Natural killer cell (primary cell): ENCODE measurements around the gene SP100. TPM values are rescaled to one million over a fixed set of nuclear protein-coding genes. Genes with fewer than 3 reads are reported as not detected.

ENCODE experiments used
- ATAC-seq, 3 donors: fragments of 150-1000 bp in 2 of 3; fragments of 200-7000 bp in 1 of 3; cut with Tn5 transposase; 1 replicate in 1 of 3; 2 replicates in 2 of 3; pipeline ENCODE4 v1.10.0; 2021; ENCODE audit warnings: mild to moderate bottlenecking in 2 of 3, moderate library complexity in 2 of 3
- DNase-seq, 2 donors: peaks; one replicate each; pipeline versions ENCODE4 v3.0.0 to v3.0.0-alpha.2; 2013 to 2021; ENCODE audit warnings: mixed read lengths in 1 of 2
- H3K27ac ChIP-seq: one replicate; pipeline ENCODE4 v1.5.1; 2013; ENCODE audit warnings: mild to moderate bottlenecking, low read length
- H3K27me3 ChIP-seq: one replicate; pipeline ENCODE4 v1.6.1; 2013; ENCODE audit warnings: low read length; ENCODE audit not compliant: control insufficient read depth, insufficient read depth
- H3K36me3 ChIP-seq: one replicate; pipeline ENCODE4 v1.6.1; 2013; ENCODE audit warnings: low read length; ENCODE audit not compliant: control insufficient read depth, insufficient read depth
- H3K4me1 ChIP-seq: one replicate; pipeline ENCODE4 v1.6.1; 2013; ENCODE audit warnings: low read length; ENCODE audit not compliant: control insufficient read depth, insufficient read depth
- H3K4me3 ChIP-seq: one replicate; pipeline ENCODE4 v1.5.1; 2013; ENCODE audit warnings: low read length
- H3K9me3 ChIP-seq: one replicate; pipeline ENCODE4 v1.6.1; 2013; ENCODE audit warnings: low read length; ENCODE audit not compliant: control insufficient read depth, insufficient read depth
- H3K27ac Mint-ChIP-seq, 2 donors: one replicate each; pipeline ENCODE4 v1.8.0; 2022; ENCODE audit warnings: mild to moderate bottlenecking in 2 of 2, mixed read lengths in 2 of 2, moderate library complexity in 1 of 2
- H3K27me3 Mint-ChIP-seq, 2 donors: one replicate each; pipeline ENCODE4 v1.8.0; 2022; ENCODE audit warnings: low read depth in 2 of 2, mixed read lengths in 2 of 2
- H3K36me3 Mint-ChIP-seq: one replicate; pipeline ENCODE4 v1.8.0; 2022; ENCODE audit warnings: mixed read lengths
- H3K4me1 Mint-ChIP-seq, 2 donors: one replicate each; pipeline ENCODE4 v1.8.0; 2022; ENCODE audit warnings: mixed read lengths in 2 of 2
- H3K4me3 Mint-ChIP-seq: one replicate; pipeline ENCODE4 v1.8.0; 2022; ENCODE audit warnings: mild to moderate bottlenecking, moderate library complexity, mixed read lengths
- H3K9me3 Mint-ChIP-seq, 2 donors: one replicate each; pipeline ENCODE4 v1.8.0; 2022; ENCODE audit warnings: mixed read lengths in 2 of 2
- WGBS: methylation state at CpG from one replicate; pipeline ENCODE4 v1.1.7; 2013; ENCODE audit warnings: missing lambda C conversion rate; ENCODE audit not compliant: insufficient coverage; 5-methylcytosine and 5-hydroxymethylcytosine counted together
- intact Hi-C: fragments of 100-400 bp; cut with micrococcal nuclease; formaldehyde crosslinking; loops from one replicate; pipeline ENCODE4 v1.14.2; 2022
- total RNA-seq, 4 donors: library from RNA; stranded (reverse); fragments of 120-200 nt in 1 of 4; gene quantifications; one replicate each; pipeline versions ENCODE4 v1.2.3 to v1.2.4, GENCODE V29; 2013 to 2022
- TF ChIP-seq, protein P1 (sequence below): fragments of 200-600 bp; IDR thresholded peaks from one replicate; pipeline ENCODE4 v1.8.0; 2022; ENCODE audit warnings: antibody characterized with exemption

The SP100 gene
- total RNA-seq, 3 donors from 2014 or later (not counting 1 experiment from before 2014, with no cell fraction given) = 338 to 393 (median 363) TPM

DNA sequence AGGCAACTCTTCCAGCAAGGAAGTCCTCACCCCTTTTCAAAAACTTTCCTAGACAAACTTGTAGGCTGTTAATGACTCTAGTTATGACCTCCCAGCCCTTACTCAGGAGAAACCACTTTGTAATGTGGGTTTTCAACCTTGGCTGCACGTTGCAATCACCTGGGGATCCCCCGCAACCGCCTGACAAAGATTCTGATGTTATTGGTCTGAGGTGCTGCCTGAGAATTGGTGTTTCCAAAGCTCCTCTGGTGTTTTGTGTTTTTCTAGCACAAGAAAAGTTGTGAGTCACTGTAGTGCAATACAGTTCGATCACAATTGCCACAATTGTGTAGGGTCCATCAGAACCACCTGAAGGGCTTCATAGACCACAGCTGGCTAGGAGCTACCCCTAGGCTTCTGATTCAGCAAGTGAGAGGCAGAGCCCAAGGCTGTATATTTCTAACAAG is 121.6 kb downstream of the SP100 start:
- Histone ChIP-seq H3K27me3 (no peaks in the 10 kb centered on the region), H3K27ac (no peak overlapping the region), H3K9me3 (no peaks in the 10 kb centered on the region), H3K4me1 (peaks cover 7% of the 10 kb centered on the region), H3K4me3 (no peak overlapping the region), H3K36me3 (peaks cover 19% of the 10 kb centered on the region)
- Mint-ChIP-seq H3K4me1 (peaks cover 19 to 23% of the 10 kb centered on the region in 2 donors), H3K9me3 (no peaks in the 10 kb centered on the region), H3K36me3 (peaks cover 8% of the 10 kb centered on the region), H3K27me3 (no peaks in the 10 kb centered on the region), H3K27ac (peak overlapping the region; percentile 27 to 48), H3K4me3 (no peak overlapping the region)
- no peak for DNase-seq
- WGBS = 59% methylated on average over 4 of the region's 4 CpGs
- intact Hi-C loops = no loop called here
- TF ChIP-seq, protein P1, sequence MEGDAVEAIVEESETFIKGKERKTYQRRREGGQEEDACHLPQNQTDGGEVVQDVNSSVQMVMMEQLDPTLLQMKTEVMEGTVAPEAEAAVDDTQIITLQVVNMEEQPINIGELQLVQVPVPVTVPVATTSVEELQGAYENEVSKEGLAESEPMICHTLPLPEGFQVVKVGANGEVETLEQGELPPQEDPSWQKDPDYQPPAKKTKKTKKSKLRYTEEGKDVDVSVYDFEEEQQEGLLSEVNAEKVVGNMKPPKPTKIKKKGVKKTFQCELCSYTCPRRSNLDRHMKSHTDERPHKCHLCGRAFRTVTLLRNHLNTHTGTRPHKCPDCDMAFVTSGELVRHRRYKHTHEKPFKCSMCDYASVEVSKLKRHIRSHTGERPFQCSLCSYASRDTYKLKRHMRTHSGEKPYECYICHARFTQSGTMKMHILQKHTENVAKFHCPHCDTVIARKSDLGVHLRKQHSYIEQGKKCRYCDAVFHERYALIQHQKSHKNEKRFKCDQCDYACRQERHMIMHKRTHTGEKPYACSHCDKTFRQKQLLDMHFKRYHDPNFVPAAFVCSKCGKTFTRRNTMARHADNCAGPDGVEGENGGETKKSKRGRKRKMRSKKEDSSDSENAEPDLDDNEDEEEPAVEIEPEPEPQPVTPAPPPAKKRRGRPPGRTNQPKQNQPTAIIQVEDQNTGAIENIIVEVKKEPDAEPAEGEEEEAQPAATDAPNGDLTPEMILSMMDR = no peak
- no peak for ATAC-seq

DNA sequence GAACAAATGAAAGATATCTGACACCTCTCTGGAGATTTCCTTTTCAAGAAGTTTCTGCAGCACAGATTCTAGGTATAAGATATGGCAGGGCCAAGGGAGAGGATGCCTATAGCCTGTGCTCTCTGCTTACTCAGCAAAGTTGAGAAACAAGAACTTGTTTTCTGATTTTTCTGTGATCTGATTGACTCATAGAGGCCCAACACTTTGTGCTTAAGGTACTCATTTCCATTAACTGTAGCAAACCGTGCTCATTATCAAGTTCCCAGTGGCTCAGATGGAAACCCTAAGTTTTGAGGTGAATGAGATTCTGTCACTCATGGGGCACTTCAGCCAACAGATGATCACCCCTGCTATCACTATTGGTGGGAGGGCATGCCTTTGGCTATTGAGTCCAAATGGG is 124.3 kb downstream of the SP100 start:
- DNase-seq = no peak
- Histone ChIP-seq H3K27me3 (no peaks in the 10 kb centered on the region), H3K36me3 (peaks cover 35% of the 10 kb centered on the region), H3K4me3 (no peak overlapping the region), H3K27ac (no peak overlapping the region), H3K4me1 (peaks cover 7% of the 10 kb centered on the region), H3K9me3 (no peaks in the 10 kb centered on the region)
- Mint-ChIP-seq H3K4me1 (peaks cover 19 to 23% of the 10 kb centered on the region in 2 donors), H3K36me3 (peaks cover 34% of the 10 kb centered on the region), H3K27me3 (no peaks in the 10 kb centered on the region), H3K9me3 (peaks cover 3 to 4% of the 10 kb centered on the region in 2 donors), H3K27ac (peak overlapping the region; percentile 27 to 57), H3K4me3 (no peak overlapping the region)
- no peak for ATAC-seq
- intact Hi-C loops = no loop called here
- WGBS = 100% methylated on average over 1 of the region's 1 CpG
- TF ChIP-seq, protein P1 = no peak

DNA sequence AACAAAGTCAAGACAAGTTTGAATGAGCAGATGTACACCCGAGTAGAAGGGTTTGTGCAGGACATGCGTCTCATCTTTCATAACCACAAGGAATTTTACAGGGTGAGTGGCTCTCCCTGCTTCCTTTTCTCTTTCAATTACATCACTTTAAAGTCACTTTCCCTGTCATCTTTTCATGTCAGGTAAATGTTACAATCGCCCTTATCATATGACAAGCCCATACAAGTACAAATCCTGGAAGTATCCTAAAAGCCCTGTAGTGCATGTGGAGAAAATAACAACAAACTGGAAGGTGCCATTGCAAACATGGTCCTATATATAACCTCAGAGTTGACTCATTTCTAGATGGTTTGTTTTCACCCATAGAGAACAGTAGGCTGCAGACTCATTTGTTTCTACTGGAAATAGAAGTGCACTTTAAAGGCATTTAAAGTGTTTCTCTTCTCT is 126.0 kb downstream of the SP100 start:
- WGBS = 62% methylated on average over 3 of the region's 3 CpGs
- DNase-seq (no peak), ATAC-seq (no peak)
- Mint-ChIP-seq H3K4me1 (peaks cover 15 to 23% of the 10 kb centered on the region in 2 donors), H3K27me3 (no peaks in the 10 kb centered on the region), H3K4me3 (no peak overlapping the region), H3K36me3 (peaks cover 34% of the 10 kb centered on the region), H3K27ac (no peak overlapping the region), H3K9me3 (peaks cover 3 to 4% of the 10 kb centered on the region in 2 donors)
- H3K4me3 ChIP-seq = no peak overlapping the region
- TF ChIP-seq, protein P1 = no peak
- peaks cover 35% of the 10 kb centered on the region for H3K36me3 ChIP-seq
- H3K27me3 ChIP-seq = no peaks in the 10 kb centered on the region
- intact Hi-C loops = no loop called here
- no peaks in the 10 kb centered on the region for H3K9me3 ChIP-seq
- H3K27ac ChIP-seq = no peak overlapping the region
- H3K4me1 ChIP-seq = peaks cover 7% of the 10 kb centered on the region

DNA sequence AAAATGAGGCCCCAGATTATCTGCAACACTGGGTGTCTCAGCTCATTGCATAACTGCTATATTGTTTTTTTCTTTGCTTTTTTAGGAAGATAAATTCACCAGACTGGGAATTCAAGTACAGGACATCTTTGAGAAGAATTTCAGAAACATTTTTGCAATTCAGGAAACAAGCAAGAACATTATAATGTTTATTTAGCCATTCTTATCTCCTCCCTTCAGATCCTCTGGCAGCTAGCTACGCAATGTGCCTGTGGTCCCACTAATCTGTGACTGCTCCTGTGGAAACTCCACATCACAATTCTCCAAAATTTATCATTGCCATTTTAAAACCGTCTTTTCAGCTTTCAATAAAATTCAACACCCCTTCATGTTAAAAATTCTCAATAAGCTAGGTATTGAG is 126.8 kb downstream of the SP100 start:
- H3K4me1 Mint-ChIP-seq = peaks cover 15 to 18% of the 10 kb centered on the region in 2 donors
- H3K36me3 Mint-ChIP-seq = peaks cover 34% of the 10 kb centered on the region
- H3K27ac Mint-ChIP-seq = peak overlapping the region in 1 of 2 donors; percentile 7
- TF ChIP-seq, protein P1 = no peak
- no peak for ATAC-seq
- intact Hi-C loops = no loop called here
- WGBS = 100% methylated on average over 2 of the region's 2 CpGs
- peaks cover 3 to 4% of the 10 kb centered on the region in 2 donors for H3K9me3 Mint-ChIP-seq
- no peak for DNase-seq
- Histone ChIP-seq H3K27me3 (no peaks in the 10 kb centered on the region), H3K36me3 (peaks cover 35% of the 10 kb centered on the region), H3K27ac (no peak overlapping the region), H3K9me3 (no peaks in the 10 kb centered on the region), H3K4me1 (peaks cover 7% of the 10 kb centered on the region), H3K4me3 (no peak overlapping the region)
- H3K4me3 Mint-ChIP-seq = no peak overlapping the region
- no peaks in the 10 kb centered on the region for H3K27me3 Mint-ChIP-seq
